Astrocyte of the cerebellum (primary cell): Measurements from ENCODE around the gene MRPL18.

Source experiments
- DNase-seq: peaks from one replicate; pipeline ENCODE4 v3.0.0-alpha.2; 2011; ENCODE audit warnings: low read depth
- H3K4me3 ChIP-seq: 2 replicates; pipeline ENCODE4 v1.5.1; 2011; ENCODE audit warnings: mild to moderate bottlenecking, low read depth, low read length, moderate library complexity
- CTCF ChIP-seq: IDR thresholded peaks from 2 replicates; pipeline ENCODE4 v1.5.1; 2012; ENCODE audit warnings: low read length, low read depth, moderate library complexity, mild to moderate bottlenecking; ENCODE audit errors: missing control alignments
- in situ Hi-C: cut with HindIII; loops from 2 replicates; pipeline ENCODE4 v1.10.0; 2017; ENCODE audit warnings: low sequenced_read_pairs

MRPL18 gene

DNA sequence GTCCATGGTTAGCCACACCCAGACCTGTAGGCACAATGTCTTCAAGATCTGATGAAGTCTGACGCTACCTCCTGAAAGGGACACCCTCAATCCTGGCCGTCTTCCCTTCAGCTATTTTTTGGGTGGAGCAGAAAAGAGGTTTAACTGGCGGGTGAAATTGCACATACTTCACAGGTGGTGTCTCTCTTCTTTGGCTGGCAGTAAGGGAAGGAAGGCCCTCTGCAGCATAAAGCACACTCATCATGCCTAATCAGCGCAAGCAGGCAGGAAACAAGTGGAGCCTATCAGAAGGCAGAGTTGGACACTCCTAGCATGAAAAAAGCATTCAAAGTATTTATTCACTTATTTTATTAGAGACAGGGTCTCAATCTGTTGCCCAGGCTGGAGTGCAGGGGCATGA lies 42.7 kb downstream of the MRPL18 start:
- no peak for TF ChIP-seq CTCF
- in situ Hi-C loops = no loop called here
- no peak overlapping the region for H3K4me3 ChIP-seq
- no peak for DNase-seq

DNA sequence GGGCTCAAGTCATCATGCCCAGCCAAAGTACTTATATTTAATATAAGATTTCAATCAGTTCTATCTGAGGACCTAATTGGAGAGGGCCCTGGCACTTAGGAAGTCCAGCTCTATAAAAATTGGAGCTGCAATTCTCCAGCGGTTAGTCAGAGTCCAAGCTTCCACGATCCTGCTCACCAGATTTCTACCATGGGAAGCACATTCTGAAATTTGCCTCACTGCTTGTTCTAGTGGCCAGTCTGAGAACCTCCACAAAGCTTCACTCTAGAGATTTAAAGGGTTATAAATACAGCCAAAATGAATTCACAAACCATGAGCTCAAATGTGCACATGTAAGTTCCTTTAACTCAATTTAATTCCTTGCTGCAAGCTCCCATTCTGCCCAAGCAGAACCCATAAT lies 43.3 kb downstream of the MRPL18 start:
- H3K4me3 ChIP-seq = no peak overlapping the region
- no peak for DNase-seq
- in situ Hi-C loops = no loop called here
- TF ChIP-seq CTCF = no peak

GRCh38 chr6:159833997-159834603 lies 43.8 kb downstream of the MRPL18 start:
- in situ Hi-C loops = no loop called here
- DNase-seq = no peak
- no peak overlapping the region for H3K4me3 ChIP-seq
- no peak for TF ChIP-seq CTCF

- no peak for TF ChIP-seq CTCF
- no peak for DNase-seq
- in situ Hi-C loops = no loop called here
- no peak overlapping the region for H3K4me3 ChIP-seq
Observed at GRCh38 chr6:159836718-159837490, 46.6 kb downstream of the MRPL18 start.

DNA sequence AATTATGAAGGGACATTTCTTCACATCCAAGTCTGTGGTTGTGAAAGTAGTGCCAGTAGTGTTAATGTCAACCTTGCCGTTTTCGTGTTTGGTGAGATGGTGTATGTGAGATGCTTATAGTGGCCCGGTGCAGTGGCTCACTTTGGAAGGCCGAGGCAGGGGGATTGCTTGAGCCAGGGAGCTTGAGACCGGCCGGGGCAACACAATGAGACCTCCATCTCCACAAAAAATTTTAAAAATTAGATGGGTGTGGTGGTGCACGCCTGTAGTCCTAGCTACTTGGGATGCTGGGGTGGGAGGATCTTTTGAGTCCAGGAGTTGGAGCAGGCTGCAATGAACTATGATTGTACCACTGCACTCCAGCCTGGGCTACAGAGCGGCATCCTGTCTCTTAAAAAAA lies 47.2 kb downstream of the MRPL18 start:
- in situ Hi-C loops = no loop called here
- no peak overlapping the region for H3K4me3 ChIP-seq
- TF ChIP-seq CTCF = no peak
- no peak for DNase-seq

GRCh38 chr6:159838020-159838744 lies 47.9 kb downstream of the MRPL18 start:
- no peak for DNase-seq
- H3K4me3 ChIP-seq = no peak overlapping the region
- in situ Hi-C loops = no loop called here
- TF ChIP-seq CTCF = no peak
